Hepatocyte (in vitro differentiated cells): ENCODE data around the gene SERTAD1. TPM values are rescaled to one million over a fixed set of nuclear protein-coding genes. Genes with fewer than 3 reads are reported as not detected.

Experiments
- DNase-seq: peaks from one replicate; pipeline ENCODE4 v3.0.0-alpha.2; 2016; ENCODE audit warnings: low spot score
- H2AFZ ChIP-seq: fragments of 200-600 bp; sonication (generic); 2 replicates; pipeline ENCODE4 v1.6.0; 2016; ENCODE audit warnings: antibody characterized with exemption, mild to moderate bottlenecking
- H3K27ac ChIP-seq: fragments of 200-600 bp; sonication (generic); 2 replicates; pipeline ENCODE4 v1.5.1; 2016; ENCODE audit warnings: mild to moderate bottlenecking
- H3K27me3 ChIP-seq: fragments of 200-600 bp; sonication (generic); 2 replicates; pipeline ENCODE4 v1.6.1; 2016
- H3K36me3 ChIP-seq: fragments of 200-600 bp; sonication (generic); replicated peaks from 2 replicates; pipeline ENCODE4 v1.5.1; 2016; ENCODE audit warnings: low read depth; ENCODE audit not compliant: insufficient read depth
- H3K4me1 ChIP-seq: fragments of 200-600 bp; sonication (generic); 2 replicates; pipeline ENCODE4 v1.5.1; 2016; ENCODE audit warnings: mild to moderate bottlenecking, moderate library complexity; ENCODE audit not compliant: insufficient read depth
- H3K4me2 ChIP-seq: fragments of 200-600 bp; sonication (generic); 2 replicates; pipeline ENCODE4 v1.6.0; 2016
- H3K4me3 ChIP-seq: fragments of 200-600 bp; sonication (generic); 2 replicates; pipeline ENCODE4 v1.5.1; 2016; ENCODE audit warnings: mild to moderate bottlenecking
- H3K79me2 ChIP-seq: fragments of 200-600 bp; sonication (generic); 2 replicates; pipeline ENCODE4 v1.6.0; 2017; ENCODE audit warnings: mild to moderate bottlenecking
- H3K9me2 ChIP-seq: fragments of 200-600 bp; sonication (generic); replicated peaks from 2 replicates; pipeline ENCODE4 v1.6.0; 2017; ENCODE audit warnings: mild to moderate bottlenecking; ENCODE audit not compliant: insufficient read depth
- H3K9me3 ChIP-seq: fragments of 200-600 bp; sonication (generic); 2 replicates; pipeline ENCODE4 v1.5.1; 2016; ENCODE audit warnings: low read depth, mild to moderate bottlenecking
- H4K20me1 ChIP-seq: fragments of 200-600 bp; sonication (generic); 2 replicates; pipeline ENCODE4 v1.6.0; 2016; ENCODE audit warnings: mild to moderate bottlenecking; ENCODE audit not compliant: insufficient read depth, poor library complexity, severe bottlenecking
- CTCF ChIP-seq: fragments of 200-600 bp; sonication (generic); IDR thresholded peaks from 2 replicates; pipeline ENCODE4 v1.5.1; 2016; ENCODE audit warnings: antibody characterized with exemption, mild to moderate bottlenecking; ENCODE audit not compliant: poor library complexity
- EZH2 ChIP-seq: fragments of 200-600 bp; sonication (generic); IDR thresholded peaks from 2 replicates; pipeline ENCODE4 v1.6.1; 2016; ENCODE audit warnings: antibody characterized with exemption, mild to moderate bottlenecking, borderline replicate concordance
- EZH2phosphoT487 ChIP-seq: fragments of 200-600 bp; sonication (generic); IDR thresholded peaks from one replicate; pipeline ENCODE4 v1.6.1; 2018; ENCODE audit warnings: antibody characterized with exemption, mild to moderate bottlenecking, low read depth, moderate library complexity; ENCODE audit not compliant: unreplicated experiment, severe bottlenecking
- WGBS: methylation state at CpG from one replicate; pipeline ENCODE4 v1.1.6; 2016; ENCODE audit warnings: low lambda C conversion rate; ENCODE audit errors: missing lambda C conversion rate; 5-methylcytosine and 5-hydroxymethylcytosine counted together
- polyA plus RNA-seq: library from polyadenylated mRNA; unstranded; fragments of >200 nt; fragmentation: Nextera tagmentation; extraction: Ambion mirVana; gene quantifications from 2 replicates; pipeline ENCODE4 v1.2.1, GENCODE V29; 2016
- total RNA-seq: library from RNA; depleted of rRNA; stranded (reverse); fragments of >200 nt; gene quantifications from 2 replicates; pipeline ENCODE4 v1.2.3, GENCODE V29; 2014

SERTAD1 gene
- total RNA-seq (14.4 and 17.1 TPM in 2 replicates), polyA plus RNA-seq (17.9 and 23.6 TPM in 2 replicates)

- peaks cover 33% of the 10 kb centered on the region for H3K79me2 ChIP-seq
- no peaks in the 10 kb centered on the region for H4K20me1 ChIP-seq
- no peaks in the 10 kb centered on the region for H3K27me3 ChIP-seq
- peak within 1 kb of the TSS; percentile 95 for H3K4me2 ChIP-seq
- no peaks in the 10 kb centered on the region for H3K9me3 ChIP-seq
- H2AFZ ChIP-seq: peak within 1 kb of the TSS; percentile 55
- TF ChIP-seq EZH2 (no peak), CTCF (peak; percentile 95)
- DNase-seq: peak; percentile 100
- no peaks in the 10 kb centered on the region for H3K36me3 ChIP-seq
- no peaks in the 10 kb centered on the region for H3K9me2 ChIP-seq
- peaks cover 13% of the 10 kb centered on the region for H3K4me1 ChIP-seq
- H3K27ac ChIP-seq: peak within 1 kb of the TSS; percentile 99
- under 1% methylated on average over 69 of the region's 75 CpGs for WGBS
- H3K4me3 ChIP-seq: peak within 1 kb of the TSS; percentile 39
These were observed at the start of gene SERTAD1 for GRCh38 chr19:40425450-40426287. Gene SERTAD1 (minus strand): TSS chr19:40425992. CDS start chr19:40423546, 2,446 bp downstream.

- no peak overlapping the region for H3K4me3 ChIP-seq
- H3K27me3 ChIP-seq: no peaks in the 10 kb centered on the region
- no peaks in the 10 kb centered on the region for H3K9me2 ChIP-seq
- H3K36me3 ChIP-seq: no peaks in the 10 kb centered on the region
- DNase-seq: no peak
- no peak overlapping the region for H3K4me2 ChIP-seq
- H3K79me2 ChIP-seq: no peaks in the 10 kb centered on the region
- H2AFZ ChIP-seq: no peak overlapping the region
- whole genome bisulfite sequencing: 94% methylated on average over 4 of the region's 4 CpGs
- no peaks in the 10 kb centered on the region for H4K20me1 ChIP-seq
- no peak for TF ChIP-seq EZH2
- TF ChIP-seq EZH2phosphoT487: no peak
- no peak for TF ChIP-seq CTCF
- no peaks in the 10 kb centered on the region for H3K9me3 ChIP-seq
- H3K27ac ChIP-seq: no peak overlapping the region
- no peaks in the 10 kb centered on the region for H3K4me1 ChIP-seq
These were observed 48.9 kb upstream of the SERTAD1 start for GRCh38 chr19:40474737-40475136.

- no peaks in the 10 kb centered on the region for H3K4me1 ChIP-seq
- H2AFZ ChIP-seq: no peak overlapping the region
- TF ChIP-seq CTCF: no peak
- no peaks in the 10 kb centered on the region for H3K9me2 ChIP-seq
- H3K4me2 ChIP-seq: no peak overlapping the region
- no peaks in the 10 kb centered on the region for H3K9me3 ChIP-seq
- peaks cover 5% of the 10 kb centered on the region for H3K27me3 ChIP-seq
- no peak overlapping the region for H3K27ac ChIP-seq
- H3K4me3 ChIP-seq: no peak overlapping the region
- no peaks in the 10 kb centered on the region for H3K36me3 ChIP-seq
- no peaks in the 10 kb centered on the region for H3K79me2 ChIP-seq
- WGBS: 95% methylated on average over 13 of the region's 13 CpGs
- no peaks in the 10 kb centered on the region for H4K20me1 ChIP-seq
- no peak for DNase-seq
These were observed 46.7 kb upstream of the SERTAD1 start for GRCh38 chr19:40472516-40472915.
